Activated T-helper 9 cell treated with anti-CD3 and anti-CD28 coated beads, Interleukin-2, amount 50 U/mL, for 16 hours (primary cell): ENCODE results near the gene DCANP1.

Experiments used
- DNase-seq: peaks from one replicate; pipeline ENCODE4 v3.0.0-alpha.2; 2020; ENCODE audit warnings: low read depth

DCANP1 gene

DNA sequence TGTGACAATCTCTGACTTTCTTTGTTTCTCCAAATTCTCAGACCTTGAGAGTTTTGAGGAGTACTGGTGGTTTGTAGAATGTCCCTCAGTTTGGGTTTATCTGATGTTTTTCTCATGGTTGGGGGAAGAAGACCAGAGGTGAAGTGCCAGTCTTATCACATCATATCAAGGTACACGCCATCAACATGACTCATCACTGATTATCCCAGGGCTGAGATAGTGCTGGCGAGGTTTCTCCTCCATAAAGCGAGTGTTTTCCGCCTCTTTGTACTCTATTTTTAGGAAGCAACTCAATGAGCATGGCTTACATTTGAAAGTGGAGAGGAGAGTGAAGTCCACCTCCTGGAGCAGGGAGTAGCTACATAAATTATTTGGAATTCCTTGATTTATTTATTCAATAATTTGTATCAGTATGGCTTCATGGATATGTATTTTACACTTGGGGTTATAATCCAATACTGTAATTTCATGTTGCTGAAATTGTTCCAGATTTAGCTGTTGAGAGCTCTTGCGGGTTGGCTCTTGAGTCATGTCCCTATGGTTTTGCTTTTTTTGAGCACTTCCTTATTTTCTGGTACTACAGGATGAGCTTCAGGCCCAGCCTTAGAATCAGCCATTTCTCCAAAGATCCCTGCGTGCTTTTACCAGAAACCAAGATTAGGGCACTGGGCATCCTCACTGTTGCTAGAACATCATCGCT lies 23.9 kb downstream of the DCANP1 start:
- no peak for DNase-seq

DNA sequence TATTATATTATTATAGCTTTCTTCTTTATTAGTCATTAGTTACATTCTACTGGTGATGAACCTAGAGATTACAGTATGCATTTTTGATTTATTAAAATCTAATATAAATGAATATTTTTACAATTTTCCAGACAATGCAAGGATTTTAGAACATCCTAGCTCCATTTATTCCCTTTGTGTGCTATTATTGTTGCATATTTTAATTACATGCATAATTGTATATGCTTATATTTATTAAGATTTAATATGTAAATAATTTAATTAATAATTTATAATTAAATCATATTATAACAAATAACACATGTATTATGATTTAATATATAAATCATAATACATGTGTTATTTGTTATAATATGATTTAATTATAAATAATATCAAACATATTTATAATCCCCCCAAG lies 24.7 kb downstream of the DCANP1 start:
- DNase-seq, result no peak

DNA sequence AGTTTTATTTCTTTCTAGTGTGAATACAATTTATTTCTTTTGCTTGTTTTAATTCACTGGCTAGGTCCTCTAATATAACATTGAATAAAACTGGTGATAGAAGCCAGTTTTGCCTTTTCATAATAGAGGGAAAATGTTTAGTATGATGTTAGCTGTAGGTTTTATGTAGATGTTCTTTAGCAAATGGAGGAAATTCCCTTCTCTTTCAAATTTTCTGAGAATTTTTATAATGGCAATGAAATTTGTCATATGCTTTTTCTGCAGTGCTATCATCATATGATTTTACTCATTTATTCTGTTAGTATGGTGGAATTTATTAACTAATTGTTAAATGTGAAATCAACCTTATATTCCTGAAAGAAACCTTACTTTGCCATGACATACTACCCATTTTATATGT lies 30.1 kb downstream of the DCANP1 start:
- DNase-seq, result no peak

GRCh38 chr5:135405082-135405481 lies 42.1 kb downstream of the DCANP1 start:
- DNase-seq, result no peak

- DNase-seq, result no peak
Measured at GRCh38 chr5:135402031-135402430, 45.1 kb downstream of the DCANP1 start.

- no peak for DNase-seq
Measured at GRCh38 chr5:135400866-135401265, 46.3 kb downstream of the DCANP1 start.

DNA sequence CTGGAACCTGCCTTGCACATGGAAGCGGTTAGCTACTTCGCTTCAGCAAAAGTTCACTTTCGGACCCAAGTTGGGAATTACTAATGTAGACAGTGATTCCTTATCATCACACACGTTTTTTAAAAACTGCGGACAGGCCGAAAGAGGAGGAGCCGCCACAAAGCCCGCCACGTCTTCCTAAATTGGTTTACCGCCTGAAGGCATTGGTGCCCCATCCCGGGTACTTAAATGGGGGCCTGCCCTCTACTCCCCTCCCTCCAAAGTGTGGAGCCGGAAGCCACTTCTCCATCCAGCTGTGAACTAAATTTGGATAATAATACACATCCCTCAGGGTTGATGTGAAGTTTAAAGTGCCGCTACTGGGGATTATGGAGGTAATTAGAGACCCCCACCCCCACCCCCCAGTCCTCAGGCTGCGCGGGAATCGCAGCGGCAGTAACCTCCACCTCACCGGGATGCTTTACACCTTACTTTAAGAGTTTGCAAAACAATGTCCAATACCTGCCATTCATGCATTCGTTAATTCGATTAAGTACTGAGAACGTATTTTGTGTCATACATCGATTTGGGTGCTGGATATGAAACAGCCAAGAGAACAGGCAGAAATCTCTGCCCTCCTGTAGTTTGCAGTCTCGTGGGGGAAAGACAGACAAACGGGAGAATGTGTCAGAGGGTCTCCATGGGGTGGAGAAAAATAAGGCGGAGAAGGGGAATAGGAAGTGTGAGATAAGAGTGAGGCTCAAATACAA lies 47.2 kb downstream of the DCANP1 start:
- no peak for DNase-seq

DNA sequence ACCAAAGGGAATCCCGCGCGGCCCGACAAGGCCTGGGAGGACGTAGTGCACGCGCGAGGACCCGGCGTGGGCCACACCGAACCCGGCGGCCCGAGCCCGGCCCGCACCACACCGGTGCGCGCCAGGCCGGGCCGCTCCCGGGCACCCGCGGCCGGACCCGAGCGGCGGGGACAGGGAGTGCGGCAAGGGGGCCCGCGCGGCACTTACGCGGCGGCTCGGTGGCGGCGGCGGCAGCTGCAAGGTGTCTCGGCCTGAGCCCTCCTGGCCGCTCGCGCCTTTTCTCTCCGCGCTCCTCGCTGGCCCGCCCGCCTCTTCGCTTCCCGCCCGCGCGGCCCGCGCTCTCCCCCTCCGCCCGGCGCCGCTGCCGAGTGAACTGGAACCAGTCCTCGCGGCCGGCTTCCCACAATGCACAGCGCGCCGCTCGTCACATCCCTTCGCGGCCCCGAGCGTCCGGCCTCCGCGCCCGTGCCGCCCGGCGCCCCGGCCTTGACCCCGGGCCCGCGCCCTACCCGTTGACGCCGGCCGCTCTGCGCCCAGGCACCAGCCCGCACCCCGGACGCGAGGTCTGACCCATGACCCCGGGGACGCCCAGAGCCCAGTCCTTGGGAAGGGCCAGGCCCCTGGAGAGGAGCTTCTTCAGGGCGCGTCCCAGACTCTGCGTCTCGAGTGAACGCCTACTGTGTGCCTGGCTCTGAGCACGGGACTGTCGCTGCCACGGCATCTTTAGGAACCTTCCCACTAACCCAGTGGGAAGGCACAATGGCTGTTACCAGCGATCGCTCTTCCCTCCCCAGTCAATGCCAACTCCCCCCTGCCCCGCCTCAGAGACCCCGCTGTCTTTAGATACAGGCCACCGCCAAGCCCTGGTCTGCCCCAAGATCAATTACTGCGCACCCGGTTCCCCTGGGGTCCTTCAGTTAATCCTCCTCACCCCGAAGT lies 48.0 kb downstream of the DCANP1 start, which contains the start of gene MACROH2A1:
Gene MACROH2A1, minus strand, starts transcription at position 377 of the 939 bp plus-strand sequence. CDS start 10,138 bp downstream, outside the sequence.
- peak; percentile 72 for DNase-seq

GRCh38 chr5:135398160-135398854 lies 48.8 kb downstream of the DCANP1 start:
- no peak for DNase-seq

GRCh38 chr5:135397084-135397483 lies 50.1 kb downstream of the DCANP1 start:
- no peak for DNase-seq

- no peak for DNase-seq
Measured at GRCh38 chr5:135396459-135397055, 50.6 kb downstream of the DCANP1 start.

DNA sequence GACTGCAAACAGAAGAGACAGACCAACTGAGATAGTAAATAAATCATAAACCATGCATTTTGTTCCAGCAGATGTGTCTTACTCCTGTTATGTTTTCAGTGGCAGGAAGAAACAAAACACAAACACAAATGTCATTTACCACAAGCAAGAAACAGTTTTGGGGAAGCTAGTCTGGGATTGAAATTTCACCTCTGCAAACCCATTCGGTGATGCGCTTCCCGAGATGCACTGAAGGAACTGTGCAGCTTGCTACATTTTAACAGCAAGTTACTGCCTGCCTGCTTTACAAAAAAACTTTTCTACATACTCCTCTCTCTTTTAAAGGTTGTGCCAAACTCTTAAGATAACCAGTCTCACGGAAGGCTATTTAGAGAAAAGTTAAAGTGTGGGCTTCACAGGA lies 51.3 kb downstream of the DCANP1 start:
- DNase-seq, result no peak

GRCh38 chr5:135395451-135395850 lies 51.7 kb downstream of the DCANP1 start:
- DNase-seq, result no peak
